ENCODE data around the gene NUTM1. TPM values are rescaled to one million over a fixed set of nuclear protein-coding genes. Genes with fewer than 3 reads are reported as not detected.
"Not testable (repeated sequence)": the region's sequence is repeated elsewhere in the genome, so short reads cannot be mapped to it uniquely, and the experiment has no call there.

Gene NUTM1
- total RNA-seq, 3 donors from 2014 or later (not counting 1 experiment from before 2014, with no cell fraction given), result not detected

GRCh38 chr15:34341381-34342212 is 1.5 kb upstream of the NUTM1 start:
- Histone ChIP-seq H3K27ac (ENCODE audit: low read length) (no peak overlapping the region), H3K36me3 (ENCODE audit: control insufficient read depth, insufficient read depth, low read length) (peaks cover 23% of the 10 kb centered on the region), H3K4me3 (ENCODE audit: low read length) (no peak overlapping the region), H3K9me3 (ENCODE audit: control insufficient read depth, insufficient read depth, low read length) (no peaks in the 10 kb centered on the region), H3K4me1 (ENCODE audit: control insufficient read depth, insufficient read depth, low read length) (peaks cover 22% of the 10 kb centered on the region), H3K27me3 (ENCODE audit: control insufficient read depth, insufficient read depth, low read length) (no peaks in the 10 kb centered on the region)
- DNase-seq, result no peak
- WGBS (ENCODE audit: insufficient coverage), result 94% methylated on average over 15 of the region's 15 CpGs
- TF ChIP-seq CTCF (IDR thresholded peaks at IDR 0.05), result no peak
- Mint-ChIP-seq H3K9me3 (no peaks in the 10 kb centered on the region), H3K4me3 (peak overlapping the region; percentile 88), H3K36me3 (no peaks in the 10 kb centered on the region), H3K4me1 (peaks cover 18% of the 10 kb centered on the region in 2 donors), H3K27me3 (ENCODE audit: low read depth in 2 of 2) (no peaks in the 10 kb centered on the region), H3K27ac (no peak overlapping the region)
- intact Hi-C loops (cut with micrococcal nuclease), result no loop called here
- ATAC-seq, result no peak

GRCh38 chr15:34342213-34342736 is 840 bp upstream of the NUTM1 start:
- not testable (repeated sequence) for H3K9me3 ChIP-seq (ENCODE audit: control insufficient read depth, insufficient read depth, low read length)

GRCh38 chr15:34347951-34348638 is 5.0 kb downstream of the NUTM1 start:
- no peak overlapping the region for H3K4me3 Mint-ChIP-seq
- no peaks in the 10 kb centered on the region for H3K9me3 Mint-ChIP-seq
- no peaks in the 10 kb centered on the region for H3K36me3 Mint-ChIP-seq
- intact Hi-C loops (cut with micrococcal nuclease), result no loop called here
- H3K9me3 ChIP-seq (ENCODE audit: control insufficient read depth, insufficient read depth, low read length), result no peaks in the 10 kb centered on the region
- no peaks in the 10 kb centered on the region for H3K36me3 ChIP-seq (ENCODE audit: control insufficient read depth, insufficient read depth, low read length)
- no peak overlapping the region for H3K27ac Mint-ChIP-seq
- 88% methylated on average over 13 of the region's 13 CpGs for WGBS (ENCODE audit: insufficient coverage)
- H3K27me3 ChIP-seq (ENCODE audit: control insufficient read depth, insufficient read depth, low read length), result no peaks in the 10 kb centered on the region
- H3K4me1 ChIP-seq (ENCODE audit: control insufficient read depth, insufficient read depth, low read length), result no peaks in the 10 kb centered on the region
- peaks cover 0 to 3% of the 10 kb centered on the region in 2 donors for H3K27me3 Mint-ChIP-seq (ENCODE audit: low read depth in 2 of 2)
- H3K27ac ChIP-seq (ENCODE audit: low read length), result no peak overlapping the region
- DNase-seq (no peak), ATAC-seq (no peak)
- no peak for TF ChIP-seq CTCF (IDR thresholded peaks at IDR 0.05)
- H3K4me3 ChIP-seq (ENCODE audit: low read length), result no peak overlapping the region
- H3K4me1 Mint-ChIP-seq, result no peaks in the 10 kb centered on the region

More at GRCh38 chr15:34342213-34342736, 840 bp upstream of the NUTM1 start:
- H3K27ac ChIP-seq (ENCODE audit: low read length), result peak overlapping the region; percentile 78
- Mint-ChIP-seq H3K4me3 (peak overlapping the region; percentile 88), H3K4me1 (peaks cover 11 to 12% of the 10 kb centered on the region in 2 donors)
- peaks cover 23% of the 10 kb centered on the region for H3K36me3 ChIP-seq (ENCODE audit: control insufficient read depth, insufficient read depth, low read length)
- H3K4me1 ChIP-seq (ENCODE audit: control insufficient read depth, insufficient read depth, low read length), result peaks cover 15% of the 10 kb centered on the region
- WGBS (ENCODE audit: insufficient coverage), result 14% methylated on average over 18 of the region's 26 CpGs
- ATAC-seq; H3K27ac Mint-ChIP-seq; intact Hi-C loops (cut with micrococcal nuclease); H3K9me3 Mint-ChIP-seq; H3K36me3 Mint-ChIP-seq; H3K27me3 ChIP-seq (ENCODE audit: control insufficient read depth, insufficient read depth, low read length); H3K27me3 Mint-ChIP-seq (ENCODE audit: low read depth in 2 of 2): not testable (repeated sequence)
- DNase-seq, result peak in 1 of 2 donors; percentile 47
- H3K4me3 ChIP-seq (ENCODE audit: low read length), result peak overlapping the region; percentile 90

GRCh38 chr15:34348735-34349300 is 5.7 kb downstream of the NUTM1 start:
- 80% methylated on average over 1 of the region's 1 CpG for whole genome bisulfite sequencing (ENCODE audit: insufficient coverage)
- no peak for ATAC-seq
- H3K36me3 Mint-ChIP-seq, result no peaks in the 10 kb centered on the region
- no peaks in the 10 kb centered on the region for H3K4me1 ChIP-seq (ENCODE audit: control insufficient read depth, insufficient read depth, low read length)
- intact Hi-C loops (cut with micrococcal nuclease), result no loop called here
- H3K9me3 Mint-ChIP-seq, result no peaks in the 10 kb centered on the region
- H3K27ac Mint-ChIP-seq, result no peak overlapping the region
- no peak overlapping the region for H3K4me3 Mint-ChIP-seq
- peaks cover 0 to 3% of the 10 kb centered on the region in 2 donors for H3K27me3 Mint-ChIP-seq (ENCODE audit: low read depth in 2 of 2)
- no peak overlapping the region for H3K4me3 ChIP-seq (ENCODE audit: low read length)
- H3K4me1 Mint-ChIP-seq, result no peaks in the 10 kb centered on the region
- H3K27ac ChIP-seq (ENCODE audit: low read length), result no peak overlapping the region
- TF ChIP-seq CTCF (IDR thresholded peaks at IDR 0.05), result no peak
- H3K9me3 ChIP-seq (ENCODE audit: control insufficient read depth, insufficient read depth, low read length), result no peaks in the 10 kb centered on the region
- H3K36me3 ChIP-seq (ENCODE audit: control insufficient read depth, insufficient read depth, low read length), result no peaks in the 10 kb centered on the region
- H3K27me3 ChIP-seq (ENCODE audit: control insufficient read depth, insufficient read depth, low read length), result no peaks in the 10 kb centered on the region
- DNase-seq, result no peak
